GM06990 (cell line): ENCODE results near the gene FOS.
"Not testable (repeated sequence)": the region's sequence is repeated elsewhere in the genome, so short reads cannot be mapped to it uniquely, and the experiment has no call there.

Experiments used
- DNase-seq: peaks from one replicate; pipeline ENCODE4 v3.0.0-alpha.2; 2011; ENCODE audit not compliant: insufficient read length; ENCODE audit errors: extremely low read depth
- H3K27me3 ChIP-seq: replicated peaks from 2 replicates; pipeline ENCODE4 v1.6.0; 2011; ENCODE audit warnings: low read length; ENCODE audit not compliant: control insufficient read depth, insufficient read depth
- H3K36me3 ChIP-seq: 2 replicates; pipeline ENCODE4 v1.5.1; 2011; ENCODE audit warnings: low read length; ENCODE audit not compliant: control insufficient read depth, insufficient read depth
- H3K4me3 ChIP-seq: replicated peaks from 2 replicates; pipeline ENCODE4 v1.5.1; 2011; ENCODE audit warnings: low read depth, mild to moderate bottlenecking, control low read depth, low read length
- TF ChIP-seq, protein P1 (sequence below): IDR thresholded peaks from 2 replicates; pipeline ENCODE4 v1.5.1; 2011; ENCODE audit warnings: low read length, control low read depth, mild to moderate bottlenecking, inconsistent platforms; ENCODE audit not compliant: insufficient read depth, poor library complexity, severe bottlenecking

The FOS gene

DNA sequence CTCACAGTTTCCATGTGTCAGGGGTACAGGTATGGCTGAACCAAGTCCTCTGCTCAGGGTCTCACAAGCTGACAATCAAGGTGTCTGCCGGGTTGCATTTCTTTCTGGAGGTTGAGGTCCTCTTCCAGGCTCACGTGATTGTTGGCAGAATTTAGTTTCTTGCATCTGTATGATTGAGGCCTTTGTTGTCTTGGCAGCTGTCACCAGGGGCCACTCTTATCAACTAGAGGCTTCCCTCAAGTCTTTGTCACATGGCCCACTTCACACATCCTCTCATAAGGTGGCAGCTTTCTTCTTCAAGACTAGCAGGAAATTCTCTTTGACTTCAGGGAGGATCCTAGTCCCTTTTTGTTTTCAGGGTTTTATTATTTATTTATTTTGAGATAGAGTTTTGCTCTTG is 46.0 kb upstream of the FOS start:
- Histone ChIP-seq H3K36me3 (no peaks in the 10 kb centered on the region), H3K4me3 (no peak overlapping the region), H3K27me3 (no peaks in the 10 kb centered on the region)
- no peak for DNase-seq
- TF ChIP-seq, protein P1, sequence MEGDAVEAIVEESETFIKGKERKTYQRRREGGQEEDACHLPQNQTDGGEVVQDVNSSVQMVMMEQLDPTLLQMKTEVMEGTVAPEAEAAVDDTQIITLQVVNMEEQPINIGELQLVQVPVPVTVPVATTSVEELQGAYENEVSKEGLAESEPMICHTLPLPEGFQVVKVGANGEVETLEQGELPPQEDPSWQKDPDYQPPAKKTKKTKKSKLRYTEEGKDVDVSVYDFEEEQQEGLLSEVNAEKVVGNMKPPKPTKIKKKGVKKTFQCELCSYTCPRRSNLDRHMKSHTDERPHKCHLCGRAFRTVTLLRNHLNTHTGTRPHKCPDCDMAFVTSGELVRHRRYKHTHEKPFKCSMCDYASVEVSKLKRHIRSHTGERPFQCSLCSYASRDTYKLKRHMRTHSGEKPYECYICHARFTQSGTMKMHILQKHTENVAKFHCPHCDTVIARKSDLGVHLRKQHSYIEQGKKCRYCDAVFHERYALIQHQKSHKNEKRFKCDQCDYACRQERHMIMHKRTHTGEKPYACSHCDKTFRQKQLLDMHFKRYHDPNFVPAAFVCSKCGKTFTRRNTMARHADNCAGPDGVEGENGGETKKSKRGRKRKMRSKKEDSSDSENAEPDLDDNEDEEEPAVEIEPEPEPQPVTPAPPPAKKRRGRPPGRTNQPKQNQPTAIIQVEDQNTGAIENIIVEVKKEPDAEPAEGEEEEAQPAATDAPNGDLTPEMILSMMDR: no peak

DNA sequence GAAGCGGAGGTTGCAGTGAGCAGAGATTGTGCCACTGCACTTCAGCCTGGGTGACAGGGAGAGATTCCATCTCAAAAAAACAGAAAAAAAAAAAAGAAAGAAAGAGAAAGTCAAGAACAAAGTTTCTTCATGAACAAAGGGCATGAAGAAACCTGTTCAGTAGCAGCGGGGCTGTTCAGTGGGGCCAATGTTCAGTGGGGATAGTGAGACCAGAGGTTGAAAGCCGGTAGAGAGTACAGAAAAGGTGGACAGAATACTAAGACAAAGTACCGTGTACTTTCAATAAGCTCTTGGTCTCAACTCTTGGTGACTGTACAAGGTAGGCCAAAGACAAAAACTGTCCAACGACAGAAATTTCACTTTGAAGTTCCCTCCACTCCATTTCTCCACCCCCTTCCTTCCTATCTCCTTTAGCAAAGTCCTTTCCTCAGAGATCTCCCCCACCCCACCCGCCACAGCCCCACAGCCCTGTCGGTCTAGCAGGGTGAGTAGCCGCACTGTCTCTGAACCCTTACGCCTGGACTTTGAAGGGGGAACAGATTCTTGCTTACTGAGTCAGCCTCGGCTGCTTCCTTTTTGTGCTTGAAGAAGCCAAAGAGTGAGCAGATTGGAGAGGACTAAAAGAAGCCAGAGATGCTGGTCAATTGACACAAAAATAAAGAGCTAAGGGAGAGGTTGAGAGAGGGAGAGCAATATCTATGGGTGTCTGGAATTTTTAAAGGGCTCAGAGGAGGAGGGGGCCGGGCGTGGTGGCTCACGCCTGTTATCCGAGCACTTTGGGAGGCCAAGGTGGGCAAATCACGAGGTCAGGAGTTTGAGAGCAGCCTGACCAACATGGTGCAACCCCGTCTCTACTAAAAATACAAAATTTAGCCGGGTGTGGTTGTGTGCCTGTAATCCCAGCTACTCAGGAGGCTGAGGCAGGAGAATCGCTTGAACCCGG is 44.2 kb upstream of the FOS start:
- H3K36me3 ChIP-seq: no peaks in the 10 kb centered on the region
- no peak for DNase-seq
- H3K4me3 ChIP-seq: no peak overlapping the region
- TF ChIP-seq, protein P1: no peak
- H3K27me3 ChIP-seq: no peaks in the 10 kb centered on the region

DNA sequence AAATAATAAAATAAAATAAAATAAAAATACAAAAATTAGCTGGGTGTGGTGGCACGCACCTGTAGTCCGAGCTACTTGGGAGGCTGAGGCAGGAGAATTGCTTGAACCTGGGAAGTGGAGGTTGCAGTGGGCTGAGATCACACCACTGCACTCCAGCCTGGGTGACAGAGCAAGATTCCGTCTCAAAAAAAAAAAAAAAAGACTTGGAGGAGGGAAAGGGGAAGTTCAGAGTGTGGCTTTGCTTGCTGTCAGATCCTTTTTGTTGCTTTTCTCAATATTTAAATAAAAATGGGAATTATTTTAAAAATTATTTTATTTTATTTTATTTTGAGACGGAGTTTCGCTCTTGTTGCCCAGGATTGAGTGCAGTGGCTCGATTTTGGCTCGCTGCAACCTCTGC is 43.4 kb upstream of the FOS start:
- not testable (repeated sequence) for H3K27me3 ChIP-seq, DNase-seq, H3K36me3 ChIP-seq, H3K4me3 ChIP-seq

DNA sequence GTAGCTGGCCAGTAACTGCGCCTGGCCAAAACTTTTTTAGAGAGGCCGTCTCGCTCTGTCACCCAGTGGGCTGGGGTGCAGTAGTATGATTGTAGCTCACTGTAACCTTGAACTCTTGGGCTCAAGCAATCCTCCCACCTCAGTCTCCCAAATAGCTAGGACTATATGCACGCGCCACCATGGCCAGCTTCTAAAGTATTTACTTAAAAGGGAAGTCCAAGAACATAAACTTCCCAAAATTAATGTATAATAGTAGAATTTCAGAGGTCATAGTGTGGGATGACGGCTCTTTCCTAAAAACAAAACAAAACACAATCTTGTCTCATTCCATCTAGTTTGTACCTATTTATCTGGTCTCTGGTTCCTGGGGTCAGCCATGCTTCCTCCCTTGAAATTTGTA is 42.2 kb upstream of the FOS start:
- TF ChIP-seq, protein P1: no peak
- DNase-seq: no peak
- Histone ChIP-seq H3K36me3 (no peaks in the 10 kb centered on the region), H3K4me3 (no peak overlapping the region), H3K27me3 (no peaks in the 10 kb centered on the region)

DNA sequence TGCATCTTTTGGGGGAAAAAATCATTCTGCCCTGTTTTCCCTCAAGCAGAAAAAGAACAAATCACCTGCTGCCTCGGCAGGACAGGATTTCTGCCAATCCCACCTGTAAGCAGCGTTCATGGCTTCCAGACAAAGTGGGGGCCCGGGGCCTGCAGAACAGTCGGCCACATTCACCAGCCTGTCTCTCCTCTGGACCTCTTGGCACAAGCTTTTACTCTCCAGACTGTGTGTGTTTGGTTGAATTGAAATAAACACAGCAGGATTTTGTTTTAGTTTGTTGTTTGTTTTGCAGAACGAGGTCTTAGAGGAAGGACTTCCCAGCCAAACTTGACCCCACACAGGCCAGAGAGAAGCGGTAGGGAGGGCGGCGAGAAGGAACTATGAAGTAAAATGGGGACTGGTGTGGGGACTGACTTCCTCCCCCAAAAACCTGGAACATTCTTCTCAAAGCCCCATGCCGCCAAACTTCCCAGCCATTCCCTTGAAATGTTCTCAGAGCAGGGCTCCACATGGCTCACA is 41.7 kb upstream of the FOS start:
- H3K27me3 ChIP-seq: no peaks in the 10 kb centered on the region
- H3K36me3 ChIP-seq: no peaks in the 10 kb centered on the region
- H3K4me3 ChIP-seq: no peak overlapping the region
- DNase-seq: no peak
- TF ChIP-seq, protein P1: no peak

DNA sequence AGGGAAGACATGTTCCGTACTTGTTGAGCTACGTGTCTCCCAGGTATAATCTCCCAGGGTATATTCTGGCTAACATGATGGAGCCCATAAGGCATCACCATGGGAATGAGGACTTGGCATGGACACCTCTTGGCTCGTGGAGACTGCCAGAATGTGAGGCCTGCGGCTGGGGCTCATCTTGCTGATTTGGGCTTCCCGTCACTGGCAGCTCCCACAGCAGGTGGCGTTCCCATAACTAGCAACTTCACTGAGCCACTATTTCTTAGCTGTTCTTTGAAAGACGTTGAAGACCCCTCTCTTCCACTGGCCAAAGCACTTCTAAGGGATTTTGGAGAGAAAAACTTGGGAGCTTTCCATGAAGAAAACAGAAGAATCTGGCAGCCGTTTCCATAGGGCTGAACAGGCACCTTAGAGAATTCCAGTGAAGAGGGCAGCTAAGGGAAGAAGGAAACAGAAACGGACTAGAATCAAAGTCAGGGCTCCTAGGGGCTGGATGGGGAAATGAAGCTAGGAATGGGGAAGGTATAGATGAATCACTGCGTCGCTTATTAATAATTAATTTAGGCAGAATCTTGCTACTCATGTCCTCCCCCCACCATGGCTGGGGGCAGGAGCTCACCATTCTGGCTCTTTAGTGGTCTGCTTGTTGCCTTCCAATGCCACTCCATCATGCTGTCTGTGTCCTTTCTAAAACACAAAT is 39.7 kb upstream of the FOS start:
- no peak overlapping the region for H3K4me3 ChIP-seq
- no peaks in the 10 kb centered on the region for H3K36me3 ChIP-seq
- TF ChIP-seq, protein P1: no peak
- no peaks in the 10 kb centered on the region for H3K27me3 ChIP-seq
- DNase-seq: no peak
